ENCODE measurements around the gene PSME1.

PSME1 gene

GRCh38 chr14:24093207-24093900 lies 42.6 kb upstream of the PSME1 start:
- TF ChIP-seq CTCF (IDR thresholded peaks at IDR 0.05; ENCODE audit: insufficient read depth, low read depth, low read length, missing control alignments), result no peak
- no peak for DNase-seq (ENCODE audit: low read depth)

DNA sequence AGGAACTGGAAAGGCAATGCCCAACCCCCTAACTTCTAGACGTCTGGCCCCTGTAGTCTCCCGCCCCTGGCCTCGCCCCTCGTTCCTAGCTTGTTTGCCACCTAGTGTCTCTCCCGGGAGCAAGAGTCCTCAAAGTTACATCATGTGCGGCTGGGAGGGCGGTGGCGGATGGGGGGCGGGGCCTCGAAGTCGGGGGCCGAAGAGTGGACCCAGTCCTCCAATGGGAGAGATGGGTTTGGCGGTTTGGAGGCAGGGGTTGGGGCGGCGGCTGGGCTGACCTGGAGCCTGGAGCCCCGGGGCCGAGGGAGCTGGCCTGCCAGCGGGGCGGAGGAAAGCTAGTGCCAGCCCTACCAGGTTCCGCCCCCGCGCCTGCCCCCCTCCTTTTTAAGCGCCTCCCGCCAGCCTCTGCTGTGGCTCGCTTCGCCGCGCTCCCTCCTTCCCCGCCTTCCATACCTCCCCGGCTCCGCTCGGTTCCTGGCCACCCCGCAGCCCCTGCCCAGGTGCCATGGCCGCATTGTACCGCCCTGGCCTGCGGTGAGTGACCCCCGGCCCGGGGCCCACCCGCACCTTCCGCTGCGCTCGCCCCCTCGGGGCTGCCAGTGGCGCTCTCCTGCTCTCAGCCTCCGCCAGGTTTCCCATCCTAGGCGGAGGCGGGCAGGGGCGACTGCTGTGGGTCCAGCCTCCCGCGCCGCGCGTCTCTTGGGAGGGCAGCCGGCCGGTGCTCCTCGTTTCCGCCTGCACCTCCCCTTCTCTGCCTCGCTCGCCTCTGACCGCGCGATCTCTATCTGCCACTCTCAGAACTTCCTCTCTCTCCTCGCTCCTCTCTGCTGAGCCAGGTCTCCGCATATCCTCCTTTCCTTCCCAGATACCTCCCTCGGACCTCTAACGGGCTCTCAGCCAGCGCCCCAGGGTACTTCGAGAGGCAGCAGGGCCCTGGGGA lies 41.8 kb upstream of the PSME1 start, which contains the start of gene PCK2:
Gene PCK2 (plus strand): TSS at position 411 of the 940 bp plus-strand sequence. CDS start 95 bp downstream, at position 506.
- TF ChIP-seq CTCF (IDR thresholded peaks at IDR 0.05; ENCODE audit: insufficient read depth, low read depth, low read length, missing control alignments), result no peak
- peak within 1 kb of the TSS; percentile 79 for H3K4me3 ChIP-seq (ENCODE audit: low read length)
- peak; percentile 92 for DNase-seq (ENCODE audit: low read depth)

More at GRCh38 chr14:24093207-24093900, 42.6 kb upstream of the PSME1 start:
- H3K4me3 ChIP-seq (ENCODE audit: low read length), result peak overlapping the region; percentile 79

GRCh38 chr14:24094841-24095270 lies 41.1 kb upstream of the PSME1 start:
- DNase-seq (ENCODE audit: low read depth), result no peak
- H3K4me3 ChIP-seq (ENCODE audit: low read length), result peak overlapping the region; percentile 79
- TF ChIP-seq CTCF (IDR thresholded peaks at IDR 0.05; ENCODE audit: insufficient read depth, low read depth, low read length, missing control alignments), result no peak

DNA sequence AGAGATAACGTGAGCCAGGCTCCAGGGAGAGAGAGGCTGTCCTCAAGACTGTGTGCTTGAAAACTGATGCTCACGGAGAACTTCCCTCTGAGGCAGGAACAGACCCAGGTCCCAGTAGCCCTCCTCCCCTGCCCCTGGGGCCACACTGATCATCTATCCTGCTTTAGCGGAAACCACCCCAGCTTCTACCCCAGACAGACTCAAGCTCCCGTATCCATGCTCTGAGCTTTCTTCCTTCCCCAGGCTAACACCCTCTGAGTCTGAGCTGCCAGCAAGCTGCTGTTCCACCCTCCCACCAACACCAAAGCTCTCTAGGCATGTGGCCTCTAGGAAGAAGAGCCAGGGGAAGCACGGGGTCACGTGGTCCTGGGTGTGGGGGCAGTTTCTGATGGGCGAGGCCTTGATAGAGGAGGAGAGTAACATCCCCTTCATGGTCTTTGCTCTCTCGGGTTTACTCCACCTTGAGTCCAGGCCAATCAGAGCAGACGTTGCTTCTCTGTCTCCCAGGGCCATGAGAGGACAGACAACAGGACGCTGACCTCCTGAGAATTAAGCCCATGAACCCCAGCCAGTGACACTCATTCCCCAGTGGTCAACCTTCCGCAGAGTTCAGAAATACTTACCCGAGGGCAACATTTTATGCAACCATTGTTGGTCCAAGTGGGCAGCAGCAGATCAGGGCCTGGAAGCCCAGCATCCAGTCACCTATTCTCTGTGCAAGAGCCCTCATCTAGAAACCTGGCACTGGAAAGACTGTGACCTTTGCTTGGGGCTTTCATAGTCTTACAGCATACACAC lies 40.5 kb upstream of the PSME1 start:
- no peak for TF ChIP-seq CTCF (IDR thresholded peaks at IDR 0.05; ENCODE audit: insufficient read depth, low read depth, low read length, missing control alignments)
- DNase-seq (ENCODE audit: low read depth), result no peak
- peak overlapping the region; percentile 79 for H3K4me3 ChIP-seq (ENCODE audit: low read length)

DNA sequence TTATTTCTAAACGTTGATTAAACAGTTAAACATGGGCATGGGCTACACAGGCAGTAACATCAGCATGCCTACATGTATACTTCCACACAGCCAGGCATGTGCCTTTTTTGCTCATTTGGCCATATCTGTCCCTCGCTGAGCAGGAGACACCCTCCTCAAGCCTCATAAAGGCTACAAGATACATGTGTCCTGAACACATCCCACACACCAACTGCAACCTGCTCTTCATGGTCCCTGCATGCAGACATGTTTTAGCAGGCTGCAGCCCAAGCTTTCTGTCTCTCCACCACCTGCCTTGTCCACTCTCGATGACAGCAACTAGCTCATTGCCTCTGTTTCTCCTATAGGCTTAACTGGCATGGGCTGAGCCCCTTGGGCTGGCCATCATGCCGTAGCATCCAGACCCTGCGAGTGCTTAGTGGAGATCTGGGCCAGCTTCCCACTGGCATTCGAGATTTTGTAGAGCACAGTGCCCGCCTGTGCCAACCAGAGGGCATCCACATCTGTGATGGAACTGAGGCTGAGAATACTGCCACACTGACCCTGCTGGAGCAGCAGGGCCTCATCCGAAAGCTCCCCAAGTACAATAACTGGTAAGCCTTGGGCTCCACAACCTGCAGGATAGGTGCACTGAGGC lies 39.3 kb upstream of the PSME1 start:
- no peak overlapping the region for H3K4me3 ChIP-seq (ENCODE audit: low read length)
- no peak for DNase-seq (ENCODE audit: low read depth)
- TF ChIP-seq CTCF (IDR thresholded peaks at IDR 0.05; ENCODE audit: insufficient read depth, low read depth, low read length, missing control alignments), result no peak
